ENCODE measurements around the gene RANBP17.
"Not testable (repeated sequence)": the region's sequence is repeated elsewhere in the genome, so short reads cannot be mapped to it uniquely, and the experiment has no call there.

The RANBP17 gene

GRCh38 chr5:170867825-170868224 is 6.0 kb downstream of the RANBP17 start:
- no peak for DNase-seq (ENCODE audit: low read depth in 2 of 2)

- DNase-seq (ENCODE audit: low read depth in 2 of 2): not testable (repeated sequence)
Measured at GRCh38 chr5:170870390-170870789, 8.6 kb downstream of the RANBP17 start.

- no peak for DNase-seq (ENCODE audit: low read depth in 2 of 2)
Measured at GRCh38 chr5:170874017-170874416, 12.2 kb downstream of the RANBP17 start.

- DNase-seq (ENCODE audit: low read depth in 2 of 2): no peak
Measured at GRCh38 chr5:170875811-170876210, 14.0 kb downstream of the RANBP17 start.

GRCh38 chr5:170880084-170880483 is 18.3 kb downstream of the RANBP17 start:
- no peak for DNase-seq (ENCODE audit: low read depth in 2 of 2)

GRCh38 chr5:170882345-170882744 is 20.5 kb downstream of the RANBP17 start:
- no peak for DNase-seq (ENCODE audit: low read depth in 2 of 2)

GRCh38 chr5:170885256-170885655 is 23.4 kb downstream of the RANBP17 start:
- DNase-seq (ENCODE audit: low read depth in 2 of 2): no peak

- DNase-seq (ENCODE audit: low read depth in 2 of 2): no peak
Measured at GRCh38 chr5:170885809-170886208, 24.0 kb downstream of the RANBP17 start.

- no peak for DNase-seq (ENCODE audit: low read depth in 2 of 2)
Measured at GRCh38 chr5:170886210-170886894, 24.5 kb downstream of the RANBP17 start.

GRCh38 chr5:170892196-170892595 is 30.4 kb downstream of the RANBP17 start:
- no peak for DNase-seq (ENCODE audit: low read depth in 2 of 2)

GRCh38 chr5:170894665-170895064 is 32.8 kb downstream of the RANBP17 start:
- DNase-seq (ENCODE audit: low read depth in 2 of 2): no peak

GRCh38 chr5:170896779-170897178 is 35.0 kb downstream of the RANBP17 start:
- no peak for DNase-seq (ENCODE audit: low read depth in 2 of 2)

- DNase-seq (ENCODE audit: low read depth in 2 of 2): no peak
Measured at GRCh38 chr5:170903075-170903474, 41.3 kb downstream of the RANBP17 start.

GRCh38 chr5:170907758-170908157 is 45.9 kb downstream of the RANBP17 start:
- no peak for DNase-seq (ENCODE audit: low read depth in 2 of 2)

- no peak for DNase-seq (ENCODE audit: low read depth in 2 of 2)
Measured at GRCh38 chr5:170913573-170913972, 51.8 kb downstream of the RANBP17 start.

- no peak for DNase-seq (ENCODE audit: low read depth in 2 of 2)
Measured at GRCh38 chr5:170917113-170917512, 55.3 kb downstream of the RANBP17 start.

GRCh38 chr5:170920196-170920595 is 58.4 kb downstream of the RANBP17 start:
- no peak for DNase-seq (ENCODE audit: low read depth in 2 of 2)

- not testable (repeated sequence) for DNase-seq (ENCODE audit: low read depth in 2 of 2)
Measured at GRCh38 chr5:170922331-170922730, 60.5 kb downstream of the RANBP17 start.

GRCh38 chr5:170923910-170924620 is 62.2 kb downstream of the RANBP17 start:
- no peak for DNase-seq (ENCODE audit: low read depth in 2 of 2)

GRCh38 chr5:170935534-170936218 is 73.9 kb downstream of the RANBP17 start:
- not testable (repeated sequence) for DNase-seq (ENCODE audit: low read depth in 2 of 2)

GRCh38 chr5:170937072-170937471 is 75.3 kb downstream of the RANBP17 start:
- DNase-seq (ENCODE audit: low read depth in 2 of 2): no peak

GRCh38 chr5:170937914-170938313 is 76.1 kb downstream of the RANBP17 start:
- no peak for DNase-seq (ENCODE audit: low read depth in 2 of 2)

- DNase-seq (ENCODE audit: low read depth in 2 of 2): no peak
Measured at GRCh38 chr5:170939178-170939577, 77.4 kb downstream of the RANBP17 start.

Data from stimulated activated CD8-positive, alpha-beta memory T cell treated with anti-CD3 and anti-CD28 coated beads, Interleukin-7, amount 100 ng/mL, for 1 hour (primary cell).